OCI-LY1 (cell line): Measurements from ENCODE around the gene COLQ.
"Not testable (repeated sequence)": the region's sequence is repeated elsewhere in the genome, so short reads cannot be mapped to it uniquely, and the experiment has no call there.

Experiments
- H2AFZ ChIP-seq: fragments of 200-600 bp; sonication (generic), shearing (Covaris generic); 2 replicates; pipeline ENCODE4 v1.6.0; 2014; ENCODE audit warnings: antibody characterized with exemption, mild to moderate bottlenecking, low read length
- H3F3A ChIP-seq: fragments of 200-600 bp; sonication (generic), shearing (Covaris generic); 2 replicates; pipeline ENCODE4 v1.6.0; 2014; ENCODE audit warnings: mild to moderate bottlenecking, antibody characterized with exemption, low read length, moderate library complexity; ENCODE audit not compliant: insufficient read depth
- H3K27ac ChIP-seq: fragments of 200-600 bp; sonication (generic); 2 replicates; pipeline ENCODE4 v1.5.1; 2014; ENCODE audit warnings: low read length, mixed run types, mild to moderate bottlenecking, low read depth; ENCODE audit not compliant: poor library complexity, severe bottlenecking
- H3K27me3 ChIP-seq: fragments of 200-600 bp; sonication (generic); 2 replicates; pipeline ENCODE4 v1.6.0; 2014; ENCODE audit warnings: antibody characterized with exemption, mild to moderate bottlenecking, low read length, moderate library complexity; ENCODE audit not compliant: insufficient read depth
- H3K36me3 ChIP-seq: fragments of 200-600 bp; sonication (generic); 2 replicates; pipeline ENCODE4 v1.6.1; 2014; ENCODE audit warnings: mild to moderate bottlenecking, antibody characterized with exemption, low read length, moderate library complexity, mixed read lengths; ENCODE audit not compliant: insufficient read depth
- H3K4me1 ChIP-seq: fragments of 200-600 bp; sonication (generic); 2 replicates; pipeline ENCODE4 v1.5.1; 2014; ENCODE audit warnings: mild to moderate bottlenecking, low read length, moderate library complexity; ENCODE audit not compliant: insufficient read depth, severe bottlenecking
- H3K4me2 ChIP-seq: fragments of 200-600 bp; sonication (generic), shearing (Covaris generic); 2 replicates; pipeline ENCODE4 v1.6.1; 2014; ENCODE audit warnings: low read length
- H3K4me3 ChIP-seq: fragments of 200-600 bp; sonication (generic); 2 replicates; pipeline ENCODE4 v1.5.1; 2014; ENCODE audit warnings: low read length, low read depth, mild to moderate bottlenecking, mixed read lengths; ENCODE audit not compliant: poor library complexity, severe bottlenecking
- H3K79me2 ChIP-seq: fragments of 200-600 bp; shearing (Covaris generic); 2 replicates; pipeline ENCODE4 v1.6.1; 2016; ENCODE audit warnings: mixed run types, low read length, mixed read lengths; ENCODE audit not compliant: insufficient read depth
- H3K9ac ChIP-seq: fragments of 200-600 bp; sonication (generic), shearing (Covaris generic); 2 replicates; pipeline ENCODE4 v1.6.1; 2014; ENCODE audit warnings: mild to moderate bottlenecking, low read length, mixed read lengths
- H3K9me2 ChIP-seq: fragments of 200-600 bp; sonication (generic), shearing (Covaris generic); 2 replicates; pipeline ENCODE4 v1.6.1; 2014; ENCODE audit warnings: low read depth, mild to moderate bottlenecking, low read length, mixed read lengths
- H3K9me3 ChIP-seq: fragments of 200-600 bp; shearing (Covaris generic); 2 replicates; pipeline ENCODE4 v1.6.1; 2014; ENCODE audit warnings: low read length, mixed read lengths
- H4K20me1 ChIP-seq: fragments of 200-600 bp; sonication (generic), shearing (Covaris generic); 2 replicates; pipeline ENCODE4 v1.6.0; 2016; ENCODE audit warnings: mild to moderate bottlenecking, low read length; ENCODE audit not compliant: insufficient read depth
- CTCF ChIP-seq: fragments of 200-600 bp; sonication (generic), shearing (Covaris generic); IDR thresholded peaks from 2 replicates; pipeline ENCODE4 v1.5.1; 2017; ENCODE audit warnings: mild to moderate bottlenecking, antibody characterized with exemption, low read length, moderate library complexity, mixed read lengths
- EZH2 ChIP-seq: fragments of 200-600 bp; sonication (generic), shearing (Covaris generic); IDR thresholded peaks from 2 replicates; pipeline ENCODE4 v1.8.0; 2017; ENCODE audit warnings: borderline replicate concordance, mixed run types, mild to moderate bottlenecking, antibody characterized with exemption, low read length, moderate library complexity, mixed read lengths

The COLQ gene

DNA sequence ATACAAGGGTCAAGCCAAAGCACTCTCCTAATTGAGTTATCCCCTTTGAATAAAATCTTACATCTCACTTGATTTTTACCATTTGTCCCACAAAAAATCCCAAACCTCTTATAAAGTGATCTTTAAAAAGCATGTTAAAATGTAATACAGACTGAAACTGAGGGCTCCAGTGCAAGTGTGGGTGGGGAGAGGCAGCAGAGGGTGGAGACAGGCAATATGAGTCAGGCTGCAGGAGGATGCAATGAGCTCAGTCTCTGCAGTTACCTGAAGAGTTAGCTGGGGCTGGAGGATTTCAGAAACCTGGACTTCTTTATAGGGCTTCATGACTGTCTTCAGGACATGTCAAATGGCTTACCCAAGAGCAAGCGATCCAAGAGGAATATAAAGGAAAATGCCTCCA is 14.2 kb upstream of the COLQ start:
- no peaks in the 10 kb centered on the region for H3K9me3 ChIP-seq
- no peaks in the 10 kb centered on the region for H3F3A ChIP-seq
- no peaks in the 10 kb centered on the region for H3K4me1 ChIP-seq
- no peak for TF ChIP-seq CTCF
- no peak for TF ChIP-seq EZH2
- no peaks in the 10 kb centered on the region for H3K27me3 ChIP-seq
- H3K27ac ChIP-seq, result no peak overlapping the region
- H3K4me3 ChIP-seq, result no peak overlapping the region
- H3K9me2 ChIP-seq, result no peaks in the 10 kb centered on the region
- H3K79me2 ChIP-seq, result no peaks in the 10 kb centered on the region
- no peak overlapping the region for H2AFZ ChIP-seq
- H3K9ac ChIP-seq, result no peak overlapping the region
- no peak overlapping the region for H3K4me2 ChIP-seq
- H4K20me1 ChIP-seq, result no peaks in the 10 kb centered on the region
- H3K36me3 ChIP-seq, result no peaks in the 10 kb centered on the region

DNA sequence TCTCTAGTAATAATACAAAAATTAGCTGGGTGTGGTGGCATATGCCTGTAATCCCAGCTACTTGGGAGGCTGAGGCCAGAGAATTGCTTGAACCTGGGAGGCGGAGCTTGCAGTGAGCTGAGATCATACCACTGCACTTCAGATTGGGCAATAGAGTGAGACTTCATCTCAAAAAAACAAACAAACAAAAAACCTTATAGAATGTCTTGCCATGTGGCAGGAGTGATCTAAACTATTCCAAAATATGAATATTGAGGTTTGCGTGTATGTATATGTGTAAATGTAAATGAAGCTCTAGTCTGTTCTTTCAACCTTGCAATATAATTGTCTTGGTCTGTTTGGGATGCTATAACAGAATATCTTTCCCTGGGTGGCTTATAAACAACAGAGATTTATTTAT is 11.1 kb upstream of the COLQ start:
- H3K4me2 ChIP-seq, H3K27me3 ChIP-seq, H3K4me1 ChIP-seq, H3K9ac ChIP-seq, H4K20me1 ChIP-seq, H3K9me3 ChIP-seq, H3K27ac ChIP-seq, H3K9me2 ChIP-seq, H3F3A ChIP-seq, H3K36me3 ChIP-seq, H2AFZ ChIP-seq, H3K79me2 ChIP-seq, H3K4me3 ChIP-seq: not testable (repeated sequence)

- Histone ChIP-seq H3K36me3 (no peaks in the 10 kb centered on the region), H3K4me2 (no peak overlapping the region), H3K4me3 (no peak overlapping the region), H2AFZ (no peak overlapping the region), H3K9ac (no peak overlapping the region), H3F3A (no peaks in the 10 kb centered on the region), H3K9me3 (no peaks in the 10 kb centered on the region), H3K79me2 (no peaks in the 10 kb centered on the region), H3K27ac (no peak overlapping the region), H3K4me1 (no peaks in the 10 kb centered on the region), H4K20me1 (no peaks in the 10 kb centered on the region), H3K9me2 (no peaks in the 10 kb centered on the region), H3K27me3 (no peaks in the 10 kb centered on the region)
- TF ChIP-seq CTCF, result no peak
- TF ChIP-seq EZH2, result no peak
Observed at GRCh38 chr3:15531346-15531745, 9.8 kb upstream of the COLQ start.

DNA sequence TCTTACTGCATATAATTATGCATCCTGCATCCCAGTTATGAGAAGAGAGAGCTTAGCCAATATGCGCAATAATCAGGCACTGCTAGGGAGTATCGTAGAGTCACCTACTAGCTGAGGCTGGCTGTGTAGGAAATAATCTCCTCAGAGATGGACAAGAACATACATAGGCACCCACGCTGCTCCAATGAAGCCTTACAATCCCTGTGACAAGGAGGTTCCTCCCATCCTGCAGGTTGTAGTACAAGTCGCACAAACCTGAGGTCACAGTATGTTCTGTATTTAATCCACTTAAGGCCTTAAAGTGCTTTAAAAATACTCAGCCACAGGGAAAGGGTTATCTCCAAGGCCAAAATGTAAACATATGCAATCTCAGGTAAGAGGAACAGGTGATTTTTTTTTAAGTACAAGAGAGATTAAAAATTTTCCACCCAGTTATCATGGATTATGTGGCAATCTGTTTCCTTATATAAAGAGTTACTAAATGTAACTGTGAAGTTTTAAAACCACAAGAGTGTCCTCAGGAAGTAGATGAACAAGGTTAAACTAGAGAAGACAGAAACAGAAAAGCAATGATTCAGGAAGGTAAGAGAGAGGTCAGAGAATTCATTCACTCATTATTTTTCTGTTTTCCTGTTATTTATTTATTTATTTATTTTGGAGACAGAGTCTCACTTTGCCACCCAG is 7.5 kb upstream of the COLQ start:
- Histone ChIP-seq H3K9me3 (no peaks in the 10 kb centered on the region), H3K9ac (no peak overlapping the region), H2AFZ (no peak overlapping the region), H3K27ac (no peak overlapping the region), H3F3A (no peaks in the 10 kb centered on the region), H3K9me2 (no peaks in the 10 kb centered on the region), H4K20me1 (no peaks in the 10 kb centered on the region), H3K4me1 (no peaks in the 10 kb centered on the region), H3K27me3 (no peaks in the 10 kb centered on the region), H3K4me2 (no peak overlapping the region), H3K79me2 (no peaks in the 10 kb centered on the region), H3K36me3 (no peaks in the 10 kb centered on the region), H3K4me3 (no peak overlapping the region)
- no peak for TF ChIP-seq CTCF
- TF ChIP-seq EZH2, result no peak
